Sigmoid colon (tissue), 4 donors: ENCODE results near the gene HRH2.

Experiments
- POLR2AphosphoS5 ChIP-seq, 4 donors: sonication (generic); formaldehyde crosslinking; IDR thresholded peaks; one replicate each; pipeline ENCODE4 v1.6.1; 2017; ENCODE audit warnings: antibody characterized with exemption in 4 of 4
- TF ChIP-seq, protein P1 (sequence below), 4 experiments: fragments of 450-650 bp in 3 of 4; fragments of 200-600 bp in 1 of 4; IDR thresholded peaks; one replicate each; pipeline ENCODE4 v1.5.1; 2016 to 2019; ENCODE audit warnings: antibody characterized with exemption in 4 of 4, mild to moderate bottlenecking in 3 of 4, moderate library complexity in 2 of 4

DNA sequence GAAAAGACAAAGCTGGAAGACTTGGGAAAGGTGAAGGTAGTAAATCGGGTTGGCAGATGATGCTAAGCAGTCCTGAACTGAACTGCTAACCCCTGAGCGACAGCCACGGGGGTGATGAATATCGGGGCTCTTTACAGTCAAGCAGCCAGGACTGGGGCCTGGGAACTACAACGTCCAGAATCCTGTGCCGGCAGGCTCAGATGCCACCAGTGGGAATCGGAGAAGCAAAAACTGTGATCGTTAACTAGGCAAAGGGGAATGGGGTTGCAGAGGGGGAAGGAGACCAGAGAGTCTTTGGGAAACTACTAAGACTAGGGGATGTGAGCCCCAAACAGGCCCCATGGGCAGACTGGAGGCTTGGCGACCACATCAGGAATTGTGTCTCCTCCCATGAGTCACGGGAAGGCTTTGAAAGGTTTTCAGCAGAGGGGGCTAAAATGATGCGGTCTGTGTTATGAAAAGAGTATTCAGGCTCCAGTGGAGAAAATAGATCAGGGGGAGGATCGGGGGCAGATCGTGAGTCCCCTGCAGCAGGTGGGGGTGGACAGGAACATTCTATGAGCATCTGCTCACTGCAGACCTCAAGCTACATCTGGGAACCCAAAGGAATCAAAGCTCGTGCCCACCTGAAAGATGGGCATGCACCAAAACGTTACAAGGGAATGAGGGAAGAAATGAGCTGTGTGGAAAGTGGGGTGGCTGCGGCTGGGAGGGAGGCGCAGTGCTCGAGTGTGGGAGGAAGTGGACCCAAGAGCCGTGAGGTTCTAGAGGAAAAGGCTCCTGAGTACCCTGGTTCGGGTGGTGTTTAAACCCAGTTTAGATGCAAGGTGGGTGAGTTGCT lies 53.8 kb downstream of the HRH2 start:
- TF ChIP-seq, protein P1, sequence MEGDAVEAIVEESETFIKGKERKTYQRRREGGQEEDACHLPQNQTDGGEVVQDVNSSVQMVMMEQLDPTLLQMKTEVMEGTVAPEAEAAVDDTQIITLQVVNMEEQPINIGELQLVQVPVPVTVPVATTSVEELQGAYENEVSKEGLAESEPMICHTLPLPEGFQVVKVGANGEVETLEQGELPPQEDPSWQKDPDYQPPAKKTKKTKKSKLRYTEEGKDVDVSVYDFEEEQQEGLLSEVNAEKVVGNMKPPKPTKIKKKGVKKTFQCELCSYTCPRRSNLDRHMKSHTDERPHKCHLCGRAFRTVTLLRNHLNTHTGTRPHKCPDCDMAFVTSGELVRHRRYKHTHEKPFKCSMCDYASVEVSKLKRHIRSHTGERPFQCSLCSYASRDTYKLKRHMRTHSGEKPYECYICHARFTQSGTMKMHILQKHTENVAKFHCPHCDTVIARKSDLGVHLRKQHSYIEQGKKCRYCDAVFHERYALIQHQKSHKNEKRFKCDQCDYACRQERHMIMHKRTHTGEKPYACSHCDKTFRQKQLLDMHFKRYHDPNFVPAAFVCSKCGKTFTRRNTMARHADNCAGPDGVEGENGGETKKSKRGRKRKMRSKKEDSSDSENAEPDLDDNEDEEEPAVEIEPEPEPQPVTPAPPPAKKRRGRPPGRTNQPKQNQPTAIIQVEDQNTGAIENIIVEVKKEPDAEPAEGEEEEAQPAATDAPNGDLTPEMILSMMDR (IDR thresholded peaks at IDR 0.05) = no peak
- no peak for TF ChIP-seq POLR2AphosphoS5 (IDR thresholded peaks at IDR 0.05)
